Lung (tissue), 12 donors: ENCODE measurements around the gene DHX58. TPM values are rescaled to one million over a fixed set of nuclear protein-coding genes. Genes with fewer than 3 reads are reported as not detected.

Experiments used
- ATAC-seq: fragments of 200-7000 bp; cut with Tn5 transposase; one replicate; pipeline ENCODE4 v1.9.1; 2020; ENCODE audit warnings: moderate number of reproducible peaks; ENCODE audit not compliant: insufficient read depth, low FRiP score
- DNase-seq, 3 donors: peaks; one replicate each; pipeline ENCODE4 v3.0.0-alpha.2; 2013 to 2017
- H3K27ac ChIP-seq, 2 donors: one replicate each; pipeline ENCODE4 v1.5.1; 2013; ENCODE audit warnings: mild to moderate bottlenecking in 2 of 2, moderate library complexity in 2 of 2, control low read depth in 1 of 2, inconsistent platforms in 1 of 2, low read depth in 1 of 2, low read length in 1 of 2
- H3K27me3 ChIP-seq, 3 donors: one replicate each; pipeline ENCODE4 v1.5.1; 2013; ENCODE audit warnings: low read length in 2 of 3; ENCODE audit not compliant: control insufficient read depth in 3 of 3, insufficient read depth in 3 of 3
- H3K36me3 ChIP-seq, 4 donors: one replicate each; pipeline ENCODE4 v1.5.1; 2013; ENCODE audit warnings: low read length in 4 of 4, mild to moderate bottlenecking in 1 of 4, moderate library complexity in 1 of 4; ENCODE audit not compliant: control insufficient read depth in 4 of 4, insufficient read depth in 4 of 4
- H3K4me1 ChIP-seq, 5 donors: one replicate each; pipeline ENCODE4 v1.5.1; 2013; ENCODE audit warnings: low read length in 5 of 5, mild to moderate bottlenecking in 2 of 5, moderate library complexity in 1 of 5; ENCODE audit not compliant: control insufficient read depth in 5 of 5, insufficient read depth in 5 of 5
- H3K4me3 ChIP-seq: one replicate; pipeline ENCODE4 v1.5.1; 2013; ENCODE audit warnings: mild to moderate bottlenecking, control low read depth, moderate library complexity
- H3K9ac ChIP-seq, 2 donors: one replicate each; pipeline ENCODE4 v1.5.1; 2013; ENCODE audit warnings: low read length in 2 of 2, control low read depth in 1 of 2; ENCODE audit not compliant: insufficient read depth in 1 of 2
- H3K9me3 ChIP-seq, 4 donors: one replicate each; pipeline ENCODE4 v1.5.1; 2013; ENCODE audit warnings: low read length in 3 of 4, mild to moderate bottlenecking in 1 of 4, moderate library complexity in 1 of 4; ENCODE audit not compliant: control insufficient read depth in 4 of 4, insufficient read depth in 3 of 4
- WGBS, 2 donors: extraction: QIAGEN DNeasy Blood & Tissue Kit; methylation state at CpG; one replicate each; pipeline ENCODE4 v1.1.7; 2013; 5-methylcytosine and 5-hydroxymethylcytosine counted together
- polyA plus RNA-seq, 2 donors: library from polyadenylated mRNA; stranded (reverse); fragments of 200-250 nt; gene quantifications; one replicate each; pipeline ENCODE4 v1.2.1, GENCODE V29; 2013
- total RNA-seq, 2 donors: library from RNA; depleted of rRNA in 1 of 2; stranded (reverse); fragments of >200 nt in 1 of 2; gene quantifications; one replicate each; pipeline ENCODE4 v1.2.1, GENCODE V29; 2014 to 2021
- TF ChIP-seq, protein P1 (sequence below): IDR thresholded peaks from 2 replicates; pipeline ENCODE4 v1.5.1; 2012; ENCODE audit warnings: mild to moderate bottlenecking; ENCODE audit errors: control extremely low read depth, extremely low read depth
- donor health status: control.
- donor health status: control.
- donor health status: Bipolar disorder and iron deficiency.
- donor health status: healthy.
- donor health status: DM: yes; HTN: yes; CAD: no.

The DHX58 gene
- total and polyA plus RNA-seq, 4 donors = 14.7 to 35.1 (median 25.8) TPM

DNA sequence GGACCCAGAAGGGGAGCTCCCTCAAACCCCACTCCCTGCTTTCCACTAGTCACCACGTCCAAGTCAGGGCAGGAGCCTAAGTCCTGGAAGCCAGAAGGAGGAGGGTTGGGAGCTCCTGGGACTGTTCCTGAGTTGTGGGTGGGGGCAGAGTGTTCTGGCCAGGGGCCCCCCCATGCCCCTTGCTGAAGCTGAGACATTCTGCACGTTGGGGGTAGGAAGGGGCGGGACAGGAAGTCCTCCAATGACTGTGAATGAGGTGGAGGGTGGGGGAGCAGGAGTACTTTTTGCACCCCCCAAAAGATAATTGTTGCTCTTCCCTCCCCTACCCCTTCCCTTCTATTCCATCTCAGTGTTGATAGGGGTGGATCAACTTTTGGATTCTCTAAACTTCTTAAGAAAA is 40.7 kb downstream of the DHX58 start:
- 13 to 27% methylated on average over 3 of the region's 3 CpGs for WGBS, 2 donors
- Histone ChIP-seq H3K9me3 (no peaks in the 10 kb centered on the region), H3K4me1 (peaks cover 0 to 4% (median 0%) of the 10 kb centered on the region in 5 donors), H3K9ac (no peak overlapping the region), H3K27ac (no peak overlapping the region), H3K36me3 (no peaks in the 10 kb centered on the region), H3K27me3 (peaks cover 0 to 15% (median 9%) of the 10 kb centered on the region in 3 donors), H3K4me3 (no peak overlapping the region)
- ATAC-seq = no peak
- DNase-seq = no peak
- TF ChIP-seq, protein P1, sequence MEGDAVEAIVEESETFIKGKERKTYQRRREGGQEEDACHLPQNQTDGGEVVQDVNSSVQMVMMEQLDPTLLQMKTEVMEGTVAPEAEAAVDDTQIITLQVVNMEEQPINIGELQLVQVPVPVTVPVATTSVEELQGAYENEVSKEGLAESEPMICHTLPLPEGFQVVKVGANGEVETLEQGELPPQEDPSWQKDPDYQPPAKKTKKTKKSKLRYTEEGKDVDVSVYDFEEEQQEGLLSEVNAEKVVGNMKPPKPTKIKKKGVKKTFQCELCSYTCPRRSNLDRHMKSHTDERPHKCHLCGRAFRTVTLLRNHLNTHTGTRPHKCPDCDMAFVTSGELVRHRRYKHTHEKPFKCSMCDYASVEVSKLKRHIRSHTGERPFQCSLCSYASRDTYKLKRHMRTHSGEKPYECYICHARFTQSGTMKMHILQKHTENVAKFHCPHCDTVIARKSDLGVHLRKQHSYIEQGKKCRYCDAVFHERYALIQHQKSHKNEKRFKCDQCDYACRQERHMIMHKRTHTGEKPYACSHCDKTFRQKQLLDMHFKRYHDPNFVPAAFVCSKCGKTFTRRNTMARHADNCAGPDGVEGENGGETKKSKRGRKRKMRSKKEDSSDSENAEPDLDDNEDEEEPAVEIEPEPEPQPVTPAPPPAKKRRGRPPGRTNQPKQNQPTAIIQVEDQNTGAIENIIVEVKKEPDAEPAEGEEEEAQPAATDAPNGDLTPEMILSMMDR = no peak

DNA sequence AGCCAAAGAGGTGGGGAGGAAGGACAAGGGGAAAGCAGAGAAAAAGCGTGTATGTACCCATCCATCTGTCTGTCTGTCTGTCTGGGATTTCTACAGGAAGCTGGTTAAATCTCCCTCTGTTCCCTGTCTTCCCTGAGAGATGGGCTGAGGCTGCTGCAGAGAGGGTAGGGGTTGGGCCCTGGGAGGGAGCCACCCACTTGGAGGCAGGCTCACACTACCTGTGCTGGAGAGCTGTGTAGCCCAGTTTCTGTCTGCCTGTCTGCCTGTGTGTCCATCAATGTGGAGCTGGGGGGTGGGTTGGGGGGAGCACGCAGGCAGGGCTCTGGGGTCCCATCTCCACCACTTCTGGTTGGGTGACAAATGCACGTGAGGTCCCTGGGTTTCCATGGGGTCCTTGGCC is 43.5 kb downstream of the DHX58 start:
- no peak for ATAC-seq
- Histone ChIP-seq H3K36me3 (no peaks in the 10 kb centered on the region), H3K27me3 (peaks cover 0 to 13% (median 9%) of the 10 kb centered on the region in 3 donors), H3K4me3 (no peak overlapping the region), H3K9me3 (no peaks in the 10 kb centered on the region), H3K27ac (no peak overlapping the region), H3K4me1 (peaks cover 0 to 4% (median 0%) of the 10 kb centered on the region in 5 donors), H3K9ac (no peak overlapping the region)
- 77 to 85% methylated on average over 3 of the region's 3 CpGs for WGBS, 2 donors
- DNase-seq = no peak
- TF ChIP-seq, protein P1 = no peak

DNA sequence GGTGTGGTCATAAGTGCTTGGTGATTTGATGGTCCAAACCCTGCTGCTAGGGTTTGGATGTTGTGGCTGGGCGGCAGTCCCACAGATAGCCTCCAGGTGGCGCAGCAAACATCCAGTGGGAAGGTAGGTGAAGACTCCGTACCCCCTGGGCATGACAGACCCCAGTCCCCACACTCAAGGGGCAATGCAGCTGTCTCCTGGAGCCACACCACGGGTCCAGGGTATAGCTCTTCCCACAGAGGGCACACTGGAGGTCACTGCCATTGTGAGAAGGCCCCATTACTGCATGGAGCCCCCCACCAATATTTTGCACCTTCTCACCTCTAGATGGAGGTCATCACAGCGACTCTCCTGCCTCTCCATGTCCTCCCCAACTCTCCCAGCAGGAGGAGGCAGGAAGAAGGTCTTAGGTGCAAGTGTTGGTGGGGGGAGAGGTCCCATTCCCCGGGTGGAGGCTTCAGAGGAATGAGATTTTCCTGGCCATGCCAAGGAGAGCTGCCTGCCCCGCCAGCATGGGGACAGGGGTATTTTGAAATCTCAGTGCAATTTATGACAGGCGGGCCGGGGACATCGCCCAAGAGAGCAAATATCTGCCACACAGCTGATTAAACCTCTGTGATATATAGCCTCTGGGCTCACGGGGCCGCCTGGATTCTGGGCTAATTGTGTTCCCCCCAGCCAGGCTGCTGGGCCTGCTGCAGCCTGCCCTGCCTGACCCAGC is 45.0 kb downstream of the DHX58 start:
- Histone ChIP-seq H3K4me3 (no peak overlapping the region), H3K9ac (no peak overlapping the region), H3K27me3 (peaks cover 0 to 6% (median 4%) of the 10 kb centered on the region in 3 donors), H3K4me1 (peaks cover 0 to 4% (median 3%) of the 10 kb centered on the region in 5 donors), H3K9me3 (no peaks in the 10 kb centered on the region), H3K36me3 (no peaks in the 10 kb centered on the region), H3K27ac (no peak overlapping the region)
- TF ChIP-seq, protein P1 = peak; percentile 70
- DNase-seq (peak; percentile 40 to 58 (median 46)), ATAC-seq (no peak)
- WGBS, 2 donors = 37 to 45% methylated on average over 12 of the region's 12 CpGs
